ENCODE data around the gene LARGE1.

Gene LARGE1

DNA sequence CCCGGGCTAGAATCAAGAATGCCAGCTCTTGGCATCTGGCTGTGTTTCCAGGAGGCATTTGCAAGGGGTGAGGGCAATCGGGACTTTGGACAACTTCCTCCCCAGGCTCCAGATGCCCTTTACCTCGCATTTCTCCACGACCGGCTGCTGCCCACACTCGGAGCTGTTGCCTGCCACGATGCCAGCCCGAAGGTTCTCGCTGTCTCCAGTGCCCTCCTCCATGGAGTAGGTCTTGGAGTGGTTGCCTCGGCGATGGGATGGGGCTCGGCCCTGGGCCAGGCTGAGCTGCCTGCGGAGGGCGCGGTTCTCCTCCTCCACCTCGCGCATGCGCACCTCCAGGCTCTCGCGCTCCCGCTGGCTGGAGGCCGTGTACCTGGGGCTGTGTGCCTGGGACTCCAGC lies 270.0 kb downstream of the LARGE1 start:
- DNase-seq = no peak

DNA sequence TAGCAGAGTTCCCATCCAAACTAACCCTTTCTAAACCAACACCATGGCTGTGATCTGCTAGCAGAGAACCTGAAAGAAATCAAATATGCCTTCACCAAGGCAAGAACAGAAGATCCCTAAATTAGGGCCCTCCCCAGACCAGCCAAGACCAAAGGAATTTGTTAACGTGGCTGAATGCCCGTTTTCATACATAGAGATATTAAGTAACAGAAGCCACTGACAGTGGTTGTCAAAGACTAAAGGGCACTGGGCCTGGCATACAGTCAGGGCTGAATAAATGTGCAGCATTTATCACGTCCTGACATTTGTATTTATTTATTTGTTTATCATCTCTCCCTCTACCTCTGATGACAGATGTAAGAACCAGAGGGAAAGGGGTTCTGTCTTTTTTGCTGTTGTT lies 271.8 kb downstream of the LARGE1 start:
- DNase-seq = no peak

DNA sequence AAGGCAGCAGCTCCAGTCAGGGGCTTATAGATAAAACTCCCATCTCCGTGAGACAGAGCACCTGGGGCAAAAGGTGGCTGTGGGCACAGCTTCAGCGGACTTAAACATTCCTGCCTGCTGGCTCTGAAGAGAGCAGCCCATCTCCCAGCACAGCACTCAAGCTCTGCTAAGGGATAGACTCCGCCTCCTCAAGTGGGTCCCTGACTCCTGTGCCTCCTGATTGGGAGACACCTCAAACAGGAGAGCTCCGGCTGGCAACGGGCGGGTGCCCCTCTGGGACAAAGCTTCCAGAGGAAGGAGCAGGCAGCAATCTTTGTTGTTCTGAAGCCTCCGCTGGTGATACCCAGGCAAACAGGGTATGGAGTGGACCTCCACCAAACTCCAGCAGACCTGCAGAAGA lies 279.4 kb downstream of the LARGE1 start:
- no peak for DNase-seq

DNA sequence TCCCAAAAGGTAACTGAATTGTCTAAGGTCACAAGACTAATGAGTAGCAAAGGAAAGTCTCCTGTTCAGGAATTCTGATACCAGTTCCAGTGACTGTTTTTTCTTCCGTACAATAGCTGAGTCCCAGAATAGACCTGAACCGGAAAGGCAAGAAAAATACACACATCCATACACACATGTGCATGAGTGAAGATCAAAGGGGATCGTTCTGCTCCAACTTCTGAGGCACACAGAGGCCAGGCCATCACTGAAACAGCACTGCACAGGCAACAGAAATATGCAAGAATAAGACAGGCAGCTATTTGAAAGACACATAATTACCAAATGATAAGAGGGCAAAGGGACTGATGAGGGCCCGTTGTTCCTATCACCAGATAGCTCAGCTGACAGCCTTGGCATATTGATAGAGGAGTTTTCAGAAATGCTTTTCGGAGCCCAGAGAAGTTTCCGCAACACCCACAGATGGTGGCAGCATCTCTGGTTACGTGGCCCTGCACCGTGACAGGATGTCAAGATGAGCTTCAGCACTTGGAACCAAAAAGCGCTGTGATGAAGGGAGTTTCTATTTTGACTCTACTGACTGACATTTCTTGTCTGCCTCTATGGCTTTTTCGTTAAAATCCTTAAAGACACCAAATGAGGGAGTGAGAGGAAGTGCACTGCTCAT lies 280.6 kb downstream of the LARGE1 start:
- DNase-seq = no peak

DNA sequence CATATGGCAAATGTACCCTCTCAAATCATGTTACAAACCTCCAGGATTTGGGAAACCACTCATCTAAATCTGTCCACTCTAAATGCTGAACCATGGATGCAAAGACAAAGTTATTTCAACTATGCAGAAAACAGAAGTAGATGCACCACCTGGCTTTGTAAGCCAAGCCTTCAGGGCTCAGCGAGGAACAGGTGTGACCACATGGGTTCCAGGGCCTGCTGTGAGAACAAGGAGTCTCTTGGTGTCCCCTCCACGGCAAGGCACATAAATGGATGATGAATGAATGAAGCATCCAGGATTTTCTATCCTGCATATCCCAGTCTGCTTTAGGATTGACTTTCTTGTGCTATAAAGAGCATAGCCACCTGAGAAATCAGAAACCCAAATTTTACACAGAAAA lies 284.5 kb downstream of the LARGE1 start:
- DNase-seq = no peak

DNA sequence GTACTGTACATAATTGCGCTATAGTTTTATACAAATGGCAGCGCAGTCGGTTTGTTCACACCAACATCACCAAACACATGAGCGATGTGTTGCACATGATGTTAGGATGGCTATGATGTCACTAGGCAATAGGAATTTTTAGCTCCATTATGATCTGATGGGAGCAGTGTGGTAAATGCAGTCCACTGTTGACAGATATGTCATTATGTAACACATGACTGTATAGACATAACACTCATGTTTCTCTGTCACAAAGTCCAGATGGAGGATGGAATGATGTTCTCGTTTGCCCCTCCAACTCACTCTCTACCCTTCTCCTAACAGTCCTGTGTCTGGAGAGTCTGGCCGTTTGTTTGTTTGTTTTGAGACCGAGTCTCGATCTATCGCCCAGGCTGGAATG lies 288.5 kb downstream of the LARGE1 start:
- DNase-seq = no peak

DNA sequence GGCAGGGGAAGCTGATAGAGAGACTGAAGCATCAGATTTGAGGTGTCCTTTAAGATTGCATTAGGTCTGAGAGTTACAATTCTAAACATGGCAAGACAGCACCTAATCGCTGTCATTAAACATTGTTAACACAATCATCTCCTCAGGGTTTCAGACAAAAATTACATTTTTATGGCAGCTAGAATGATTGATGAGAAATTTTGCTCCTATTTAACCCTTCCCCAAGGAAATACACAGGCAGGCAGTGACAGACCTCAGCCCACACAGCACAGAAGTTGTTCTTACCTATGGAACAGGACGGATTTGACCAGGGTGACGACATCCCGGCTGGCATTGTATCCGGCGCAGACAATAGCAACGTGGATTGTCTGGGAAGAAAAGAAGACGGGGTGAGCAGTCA lies 294.3 kb downstream of the LARGE1 start:
- DNase-seq = no peak

DNA sequence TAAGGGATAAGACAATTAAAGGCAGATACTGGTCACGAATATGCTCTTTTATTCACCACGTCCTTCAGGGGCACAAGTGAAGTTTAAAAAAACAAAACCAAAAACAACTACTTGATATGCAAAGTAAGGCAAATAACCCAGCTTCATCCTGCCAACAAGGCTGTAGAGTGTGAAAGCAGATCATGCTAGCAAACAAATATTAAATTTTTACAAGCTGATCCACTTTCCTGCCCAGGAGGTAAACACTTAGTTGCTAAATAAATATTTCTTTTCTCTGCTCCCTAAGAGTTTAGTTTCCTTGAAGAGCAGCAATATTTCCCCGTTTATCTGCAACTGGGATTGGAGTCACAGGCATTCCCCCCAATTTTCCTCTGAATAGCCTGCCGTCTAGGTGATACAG lies 300.2 kb downstream of the LARGE1 start:
- no peak for DNase-seq

DNA sequence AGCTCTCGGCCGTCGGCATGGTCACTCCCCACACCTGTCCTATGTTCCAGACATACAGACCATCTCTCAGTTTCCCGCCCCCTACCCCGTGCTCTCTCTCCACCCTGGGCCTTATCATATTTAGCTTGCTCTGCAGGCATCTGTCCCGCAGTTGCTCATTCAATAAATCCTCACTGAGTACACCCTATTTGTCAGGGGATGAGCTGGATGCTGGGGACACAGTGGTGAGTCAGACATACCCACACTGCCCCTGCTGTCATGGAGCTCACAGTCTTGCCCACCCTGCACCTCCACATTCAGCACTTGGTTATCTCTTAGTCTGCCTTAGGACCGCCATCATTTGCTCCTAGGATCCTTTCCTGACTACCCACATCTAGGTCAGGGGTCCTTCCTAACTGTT lies 313.8 kb downstream of the LARGE1 start:
- no peak for DNase-seq

DNA sequence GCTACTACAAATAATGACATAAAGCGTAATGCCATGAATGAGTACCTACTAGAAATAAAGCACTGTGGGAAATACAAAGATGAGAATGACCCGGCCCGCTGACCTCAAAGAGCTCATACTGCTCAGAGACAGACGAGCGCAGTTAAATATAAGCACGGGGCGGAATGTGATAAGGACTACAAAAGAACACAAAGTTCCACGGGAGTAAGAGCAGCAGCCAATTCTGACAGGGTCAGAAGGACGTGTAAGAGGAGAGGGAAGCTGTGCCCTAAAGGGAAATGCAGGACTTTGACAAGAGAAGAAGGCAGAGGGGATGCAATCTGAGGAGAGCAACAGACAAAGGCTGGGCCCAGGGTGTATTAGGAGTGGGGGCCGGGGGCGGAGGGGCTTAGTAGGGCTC lies 314.6 kb downstream of the LARGE1 start:
- DNase-seq = no peak

DNA sequence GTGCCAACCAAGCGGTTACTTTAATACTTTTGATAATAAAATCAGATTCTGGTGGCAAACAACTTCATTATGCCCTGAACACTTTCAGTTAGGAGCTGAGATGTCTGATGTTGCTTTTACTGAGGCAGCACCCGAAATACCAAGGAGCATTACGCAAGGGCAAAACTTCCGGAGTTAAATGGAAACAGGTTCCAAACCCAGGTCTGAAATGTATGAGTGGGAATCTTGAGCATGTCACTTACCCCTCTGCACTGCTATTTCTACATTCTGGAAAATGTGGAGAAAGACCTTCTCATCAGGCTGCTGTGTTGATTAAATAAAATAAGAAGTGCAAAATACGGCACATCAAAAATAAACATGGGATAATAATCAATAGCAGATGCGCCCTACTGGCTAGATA lies 315.1 kb downstream of the LARGE1 start:
- DNase-seq = no peak

DNA sequence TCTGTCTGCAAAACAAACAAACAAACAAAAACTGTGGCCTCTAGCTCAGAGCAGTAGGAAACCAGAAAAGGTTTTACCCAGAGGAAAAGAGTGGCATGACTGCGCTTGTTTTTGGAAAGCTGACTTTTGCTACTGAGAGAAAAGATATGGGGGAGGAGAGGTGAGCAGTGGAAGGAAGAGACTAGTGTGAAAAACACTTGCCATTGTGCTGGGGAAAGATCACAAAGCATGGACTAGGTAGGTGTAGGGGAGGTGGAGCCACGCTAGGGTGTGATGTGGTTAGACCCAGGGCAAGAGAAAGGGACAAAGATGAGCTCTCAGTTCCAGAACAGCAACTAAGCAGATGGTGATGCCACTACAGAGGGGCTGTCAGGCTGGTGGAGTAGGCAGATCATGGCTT lies 319.2 kb downstream of the LARGE1 start:
- DNase-seq = no peak

DNA sequence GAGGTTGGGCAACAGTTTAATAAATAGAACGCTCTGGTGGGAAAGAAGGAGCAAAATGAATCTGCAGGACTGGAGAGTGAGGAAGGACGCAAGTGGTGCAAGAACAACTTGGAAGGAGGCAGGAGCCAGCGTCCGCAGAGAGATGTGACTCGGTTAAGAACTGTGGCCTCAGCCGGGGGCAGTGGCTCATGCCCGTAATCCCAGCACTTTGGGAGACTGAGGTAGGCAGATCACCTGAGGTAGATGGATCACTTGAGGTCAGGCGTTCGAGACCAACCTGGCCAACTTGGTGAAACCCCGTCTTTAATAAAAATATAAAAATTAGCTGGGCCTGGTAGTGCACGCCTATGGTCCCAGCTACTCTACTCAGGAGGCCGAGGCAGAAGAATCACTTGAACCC lies 319.7 kb downstream of the LARGE1 start:
- no peak for DNase-seq

DNA sequence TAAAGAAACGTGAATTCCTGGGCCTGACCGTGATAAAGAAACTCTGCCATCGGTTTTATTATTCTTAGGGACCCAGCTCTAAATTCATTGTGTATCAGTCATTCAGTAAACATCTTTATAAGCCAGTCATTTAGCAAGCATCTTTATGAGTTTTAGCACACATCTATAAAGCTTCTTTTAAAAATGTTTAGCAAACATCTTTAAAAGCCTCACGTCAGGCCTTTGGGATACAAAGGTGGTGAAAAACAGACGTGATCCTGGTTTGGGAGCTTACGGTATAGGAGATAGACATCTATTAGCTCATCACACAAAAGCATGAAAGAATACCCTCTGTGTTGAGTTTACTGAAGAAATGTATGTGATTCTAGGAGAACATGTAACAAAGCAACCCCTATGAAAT lies 320.2 kb downstream of the LARGE1 start:
- no peak for DNase-seq

DNA sequence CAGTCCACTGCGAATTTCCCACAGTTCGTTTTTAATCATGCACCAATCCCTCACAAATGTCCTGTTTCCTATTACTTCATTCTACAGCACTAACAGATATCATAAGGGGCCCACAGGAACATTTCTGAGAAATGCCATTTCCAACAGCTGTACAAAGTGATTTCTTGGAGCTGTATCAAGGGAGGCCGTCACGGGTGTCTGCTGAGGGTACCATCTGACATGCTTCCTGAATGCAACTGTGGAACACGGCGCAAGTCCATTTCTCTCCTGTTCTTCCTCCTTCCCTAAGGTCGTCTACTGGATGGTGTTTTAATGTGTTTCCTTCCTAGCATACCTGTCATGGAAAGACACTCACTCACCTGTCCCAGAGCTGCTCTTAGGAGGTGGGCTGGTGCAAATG lies 320.7 kb downstream of the LARGE1 start:
- no peak for DNase-seq

DNA sequence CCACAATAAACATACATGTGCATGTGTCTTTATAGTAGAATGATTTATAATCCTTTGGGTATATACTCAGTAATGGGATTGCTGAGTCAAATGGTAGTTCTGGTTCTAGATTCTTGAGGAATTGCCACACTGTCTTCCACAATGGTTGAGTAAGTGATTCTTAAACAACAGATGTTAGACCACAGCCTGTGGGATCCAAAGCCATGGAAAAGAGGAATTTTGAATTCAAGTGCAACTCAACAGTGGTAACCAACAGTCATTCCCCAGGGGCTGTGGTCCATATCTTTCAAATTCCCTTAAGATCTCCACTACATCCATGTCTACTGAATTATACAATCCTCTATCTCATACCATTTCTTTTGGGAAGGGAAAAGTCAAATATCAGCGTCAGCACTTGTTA lies 321.5 kb downstream of the LARGE1 start:
- DNase-seq = no peak

DNA sequence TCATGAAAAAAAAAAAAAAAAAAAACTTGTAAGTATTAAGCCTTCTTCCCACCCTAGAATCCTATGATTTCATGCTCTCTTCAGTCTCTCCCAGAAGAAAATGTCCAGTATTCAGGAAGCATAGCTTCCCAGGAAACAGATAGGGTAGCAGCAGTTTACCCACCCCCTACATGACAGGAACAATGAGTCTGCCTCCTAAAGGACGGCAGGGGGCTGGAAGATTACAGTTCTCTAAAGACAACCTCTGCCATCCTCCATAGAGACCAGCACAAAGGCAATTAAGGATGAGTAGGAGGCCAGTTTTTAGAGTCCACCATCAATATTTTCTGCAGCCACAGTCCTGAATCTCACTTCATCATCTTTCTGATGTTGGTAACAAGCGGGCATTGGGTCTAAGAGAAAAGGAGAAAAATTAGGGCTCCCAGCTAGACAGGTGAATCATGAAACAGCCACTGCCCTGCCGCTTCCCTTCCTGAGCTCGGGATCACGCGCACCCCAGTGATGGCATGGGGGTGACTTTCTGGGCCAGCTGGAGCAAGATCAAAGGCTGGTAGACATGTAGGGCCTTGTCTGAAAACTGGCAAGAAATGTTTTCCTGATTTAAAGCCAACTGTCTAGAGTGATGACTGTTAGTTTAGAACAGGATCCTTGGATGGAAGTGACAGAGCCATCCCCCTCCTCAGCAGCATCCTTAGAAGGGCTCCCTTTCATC lies 322.8 kb downstream of the LARGE1 start:
- DNase-seq = no peak

DNA sequence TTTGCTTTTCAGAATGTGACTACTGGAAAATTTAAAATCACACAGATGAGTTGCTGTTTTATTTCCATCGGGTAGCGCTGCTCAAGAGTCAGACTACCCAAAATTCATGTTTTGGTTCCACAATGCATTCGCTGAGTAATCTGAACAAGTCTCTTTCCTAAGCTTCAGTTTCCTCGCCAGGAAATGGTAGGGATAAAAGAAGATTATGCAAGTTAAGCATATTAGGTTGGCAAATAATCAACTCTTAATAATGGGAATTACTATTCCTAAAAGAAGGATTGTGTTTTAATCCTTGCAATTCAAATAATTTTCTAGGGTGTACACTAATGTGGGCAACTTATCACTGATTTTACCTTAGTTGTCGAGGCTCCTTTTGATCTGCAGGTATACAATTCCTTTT lies 326.5 kb downstream of the LARGE1 start:
- no peak for DNase-seq

DNA sequence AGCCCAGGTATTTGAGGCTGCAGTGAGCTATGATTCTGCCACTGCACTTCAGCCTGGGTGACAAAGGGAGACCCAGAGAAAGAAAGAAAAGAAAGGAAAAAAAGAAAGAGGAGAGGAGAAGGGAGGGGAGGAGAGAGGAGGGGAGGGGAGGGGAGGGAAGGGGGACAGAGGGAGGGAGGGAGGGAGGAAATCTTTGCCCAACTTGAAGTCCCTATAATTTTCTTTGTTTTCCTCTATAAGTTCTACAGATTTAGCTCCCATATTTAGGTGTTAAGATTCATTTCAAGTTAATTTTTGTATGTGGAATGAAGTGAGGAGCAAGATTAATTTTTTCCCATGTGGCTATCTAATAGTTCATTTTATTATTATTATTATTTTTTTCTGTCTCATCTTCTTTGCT lies 328.3 kb downstream of the LARGE1 start:
- no peak for DNase-seq

DNA sequence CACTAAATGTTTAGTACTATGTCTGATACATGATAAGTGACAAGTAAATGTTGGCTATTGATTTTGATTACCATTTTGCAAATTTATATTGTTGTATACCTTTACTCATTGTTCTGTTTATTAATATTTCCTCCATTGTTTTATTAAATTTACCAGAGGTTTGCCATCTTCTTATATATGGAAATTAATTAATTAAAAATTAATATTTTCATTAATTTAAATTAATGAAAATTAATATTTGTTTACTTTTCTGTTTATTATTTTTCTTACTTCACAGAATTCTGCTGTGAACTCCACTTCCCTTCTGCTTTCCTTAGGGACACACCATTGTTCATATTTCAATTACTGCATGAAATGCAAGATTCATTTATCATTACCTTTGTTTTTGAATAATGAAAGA lies 331.0 kb downstream of the LARGE1 start:
- no peak for DNase-seq

DNA sequence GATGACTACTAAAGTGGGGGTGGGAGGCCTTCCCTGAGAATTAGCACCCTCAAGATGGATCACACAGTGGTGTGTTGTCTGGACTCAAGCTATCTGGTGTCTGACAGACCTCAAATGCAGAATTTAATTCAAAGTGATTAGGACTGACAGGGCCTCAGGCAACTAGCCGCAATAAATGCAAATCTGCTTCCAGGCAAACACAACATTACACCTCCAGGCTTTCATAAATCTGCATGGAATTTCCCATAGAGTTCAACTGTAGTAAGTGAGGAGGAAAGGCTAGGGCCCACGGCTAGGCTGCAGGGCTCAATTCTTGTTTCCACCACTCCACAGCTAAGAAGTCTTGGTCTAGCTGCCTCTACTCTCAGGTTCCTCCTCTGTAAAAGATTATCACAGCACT lies 331.4 kb downstream of the LARGE1 start:
- no peak for DNase-seq

DNA sequence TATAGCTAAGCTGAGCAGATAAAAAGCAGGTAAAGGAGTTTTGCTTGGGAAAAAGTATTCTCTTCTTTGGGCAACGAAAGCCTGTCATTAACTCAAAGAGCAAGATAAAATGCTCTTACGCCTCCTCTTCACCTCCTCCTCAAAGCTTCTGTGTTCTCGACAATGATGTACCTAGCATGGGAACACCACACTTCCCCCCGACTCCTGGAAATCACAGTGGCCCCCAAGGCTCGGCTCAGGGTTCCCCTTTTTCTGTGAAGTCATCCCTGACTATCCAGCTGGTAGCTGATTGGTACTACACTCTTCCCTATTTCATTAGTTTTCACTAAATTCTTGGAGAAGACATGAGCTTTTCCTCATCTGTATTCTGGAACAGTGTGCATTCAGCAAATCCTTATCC lies 336.1 kb downstream of the LARGE1 start:
- no peak for DNase-seq

DNA sequence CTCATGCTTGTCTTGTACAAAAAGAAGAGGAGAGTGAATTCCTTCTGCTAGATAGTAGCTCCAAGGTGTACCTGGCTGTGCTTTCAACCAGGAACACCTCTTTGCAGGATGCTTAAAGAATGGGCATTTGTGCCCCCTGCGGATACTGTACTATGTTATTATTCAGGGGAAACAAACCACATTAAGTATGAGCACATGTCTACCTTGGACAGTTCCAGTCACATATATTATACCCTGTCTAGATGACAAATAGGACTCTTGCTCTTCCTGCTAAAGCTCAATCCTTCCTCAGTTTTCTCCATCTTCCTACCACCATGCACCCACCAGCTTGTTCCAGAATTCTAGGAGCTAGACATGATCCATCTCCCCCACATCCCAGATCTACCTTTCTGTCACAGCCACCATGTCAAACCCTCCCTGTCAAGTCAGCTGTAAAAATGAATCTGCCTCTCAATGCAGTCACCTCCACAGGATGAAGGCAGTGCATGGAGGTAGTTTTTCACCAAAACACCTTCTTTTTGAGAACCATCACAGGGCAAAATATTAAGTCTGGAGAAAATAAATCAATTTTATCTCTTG lies 337.4 kb downstream of the LARGE1 start:
- DNase-seq = no peak

DNA sequence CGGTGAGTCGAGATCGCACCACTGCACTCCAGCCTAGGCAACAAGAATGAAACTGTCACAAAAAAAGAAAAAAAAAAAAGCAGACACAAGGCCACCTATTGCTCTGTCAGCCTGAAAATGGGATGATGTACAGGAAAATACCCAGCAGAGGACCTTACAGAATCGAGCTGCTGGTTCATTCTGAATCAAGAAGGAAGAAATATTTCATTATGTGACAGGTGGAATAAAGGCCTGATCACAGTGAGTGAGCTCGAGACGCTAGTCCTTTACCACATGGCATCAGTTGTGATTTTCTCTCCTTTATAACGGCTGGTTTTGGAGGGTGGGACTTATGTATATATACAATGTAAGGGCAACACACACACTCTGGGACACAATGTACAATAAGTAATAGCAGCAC lies 340.0 kb downstream of the LARGE1 start:
- DNase-seq = no peak
